Measurements from ENCODE around the gene NKD1.

DNA sequence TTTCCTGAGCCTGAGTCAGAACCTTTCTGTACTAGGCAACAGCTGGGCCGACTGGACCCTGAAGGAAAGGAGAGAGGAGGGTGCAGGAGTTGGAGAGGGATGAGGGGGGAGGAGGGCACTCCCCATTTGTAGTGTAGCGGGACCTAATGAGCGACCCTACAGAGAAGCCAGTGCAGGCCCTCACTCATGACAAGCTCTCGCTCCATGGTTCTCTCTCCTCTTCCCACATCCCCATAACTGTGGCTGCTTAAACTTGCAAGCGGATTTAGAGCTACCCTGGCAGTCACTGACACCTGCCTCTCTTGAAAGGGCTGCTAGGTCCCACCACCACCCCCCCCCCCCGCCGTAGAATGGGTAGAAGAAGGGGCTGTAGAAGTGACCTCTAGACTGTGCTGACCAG lies 14.5 kb downstream of the NKD1 start:
- TF ChIP-seq, protein P1, sequence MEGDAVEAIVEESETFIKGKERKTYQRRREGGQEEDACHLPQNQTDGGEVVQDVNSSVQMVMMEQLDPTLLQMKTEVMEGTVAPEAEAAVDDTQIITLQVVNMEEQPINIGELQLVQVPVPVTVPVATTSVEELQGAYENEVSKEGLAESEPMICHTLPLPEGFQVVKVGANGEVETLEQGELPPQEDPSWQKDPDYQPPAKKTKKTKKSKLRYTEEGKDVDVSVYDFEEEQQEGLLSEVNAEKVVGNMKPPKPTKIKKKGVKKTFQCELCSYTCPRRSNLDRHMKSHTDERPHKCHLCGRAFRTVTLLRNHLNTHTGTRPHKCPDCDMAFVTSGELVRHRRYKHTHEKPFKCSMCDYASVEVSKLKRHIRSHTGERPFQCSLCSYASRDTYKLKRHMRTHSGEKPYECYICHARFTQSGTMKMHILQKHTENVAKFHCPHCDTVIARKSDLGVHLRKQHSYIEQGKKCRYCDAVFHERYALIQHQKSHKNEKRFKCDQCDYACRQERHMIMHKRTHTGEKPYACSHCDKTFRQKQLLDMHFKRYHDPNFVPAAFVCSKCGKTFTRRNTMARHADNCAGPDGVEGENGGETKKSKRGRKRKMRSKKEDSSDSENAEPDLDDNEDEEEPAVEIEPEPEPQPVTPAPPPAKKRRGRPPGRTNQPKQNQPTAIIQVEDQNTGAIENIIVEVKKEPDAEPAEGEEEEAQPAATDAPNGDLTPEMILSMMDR (IDR thresholded peaks at IDR 0.05): no peak
- TF ChIP-seq POLR2AphosphoS5 (IDR thresholded peaks at IDR 0.05): no peak
- no peak for TF ChIP-seq POLR2A (IDR thresholded peaks at IDR 0.05)
